Uterus (tissue), 2 donors: ENCODE results near the gene DPP10.

Source experiments
- CTCF ChIP-seq, 4 experiments: fragments of 200-600 bp in 2 of 4; fragments of 450-650 bp in 2 of 4; sonication (generic) in 2 of 4; IDR thresholded peaks; one replicate each; pipeline ENCODE4 v1.5.1; 2016 to 2019; ENCODE audit warnings: antibody characterized with exemption in 4 of 4, mild to moderate bottlenecking in 2 of 4, moderate library complexity in 1 of 4
- POLR2A ChIP-seq, 2 donors: fragments of 450-650 bp; IDR thresholded peaks; one replicate each; pipeline ENCODE4 v1.6.1; 2016; ENCODE audit warnings: antibody characterized with exemption in 2 of 2, mild to moderate bottlenecking in 1 of 2, moderate library complexity in 1 of 2

- no peak for TF ChIP-seq CTCF (IDR thresholded peaks at IDR 0.05)
- no peak for TF ChIP-seq POLR2A (IDR thresholded peaks at IDR 0.05)
Observed at GRCh38 chr2:115757286-115757685, 1314.8 kb downstream of the DPP10 start.
